Mesendoderm (in vitro differentiated cells): Measurements from ENCODE around the gene MYO9B.

ENCODE experiments used
- DNase-seq: peaks from one replicate; pipeline ENCODE4 v3.0.0; 2013
- H2AK5ac ChIP-seq: 2 replicates; pipeline ENCODE4 v1.6.1; 2013; ENCODE audit warnings: low read length, inconsistent platforms
- H2BK120ac ChIP-seq: 2 replicates; pipeline ENCODE4 v1.6.1; 2013; ENCODE audit warnings: low read depth, mild to moderate bottlenecking, low read length, moderate library complexity, mixed read lengths
- H2BK15ac ChIP-seq: replicated peaks from 2 replicates; pipeline ENCODE4 v1.6.1; 2013; ENCODE audit warnings: low read depth, mild to moderate bottlenecking, moderate library complexity
- H2BK5ac ChIP-seq: 2 replicates; pipeline ENCODE4 v1.6.1; 2013; ENCODE audit warnings: low read length, inconsistent platforms
- H3K18ac ChIP-seq: 2 replicates; pipeline ENCODE4 v1.6.1; 2013; ENCODE audit warnings: mild to moderate bottlenecking, low read length, mixed read lengths
- H3K23ac ChIP-seq: one replicate; pipeline ENCODE4 v1.6.1; 2013; ENCODE audit warnings: low read length
- H3K27ac ChIP-seq: 2 replicates; pipeline ENCODE4 v1.5.1; 2013; ENCODE audit warnings: low read depth, mild to moderate bottlenecking, inconsistent platforms, low read length, moderate library complexity
- H3K27me3 ChIP-seq: 2 replicates; pipeline ENCODE4 v1.6.1; 2013; ENCODE audit warnings: low read length, control low read depth, mild to moderate bottlenecking, inconsistent platforms; ENCODE audit not compliant: insufficient read depth, poor library complexity
- H3K36me3 ChIP-seq: 2 replicates; pipeline ENCODE4 v1.6.1; 2013; ENCODE audit warnings: low read length, inconsistent platforms; ENCODE audit not compliant: control insufficient read depth, insufficient read depth
- H3K4ac ChIP-seq: one replicate; pipeline ENCODE4 v1.6.1; 2013; ENCODE audit warnings: low read depth, mild to moderate bottlenecking, low read length, moderate library complexity
- H3K4me1 ChIP-seq: 2 replicates; pipeline ENCODE4 v1.6.1; 2013; ENCODE audit warnings: low read depth, low read length, inconsistent platforms; ENCODE audit not compliant: control insufficient read depth
- H3K4me2 ChIP-seq: 2 replicates; pipeline ENCODE4 v1.6.1; 2013; ENCODE audit warnings: low read length
- H3K4me3 ChIP-seq: 2 replicates; pipeline ENCODE4 v1.5.1; 2013; ENCODE audit warnings: mild to moderate bottlenecking, low read length
- H3K56ac ChIP-seq: one replicate; pipeline ENCODE4 v1.6.1; 2013; ENCODE audit warnings: low read length
- H3K79me1 ChIP-seq: 2 replicates; pipeline ENCODE4 v1.6.1; 2013; ENCODE audit warnings: low read length, inconsistent platforms
- H3K79me2 ChIP-seq: 2 replicates; pipeline ENCODE4 v1.6.1; 2013; ENCODE audit warnings: mild to moderate bottlenecking, low read length; ENCODE audit not compliant: control insufficient read depth, insufficient read depth
- H3K9ac ChIP-seq: 2 replicates; pipeline ENCODE4 v1.6.1; 2013; ENCODE audit warnings: low read length, inconsistent platforms
- H4K5ac ChIP-seq: one replicate; pipeline ENCODE4 v1.6.1; 2013; ENCODE audit warnings: low read length
- H4K8ac ChIP-seq: one replicate; pipeline ENCODE4 v1.6.1; 2013; ENCODE audit warnings: low read depth, mild to moderate bottlenecking, control low read depth, low read length, moderate library complexity
- WGBS: extraction: QIAGEN DNeasy Blood & Tissue Kit; methylation state at CpG from one replicate; pipeline ENCODE4 v1.1.7; 2013; ENCODE audit warnings: low lambda C conversion rate, missing lambda C conversion rate; ENCODE audit not compliant: insufficient coverage; ENCODE audit errors: extremely low coverage; 5-methylcytosine and 5-hydroxymethylcytosine counted together

Gene MYO9B

DNA sequence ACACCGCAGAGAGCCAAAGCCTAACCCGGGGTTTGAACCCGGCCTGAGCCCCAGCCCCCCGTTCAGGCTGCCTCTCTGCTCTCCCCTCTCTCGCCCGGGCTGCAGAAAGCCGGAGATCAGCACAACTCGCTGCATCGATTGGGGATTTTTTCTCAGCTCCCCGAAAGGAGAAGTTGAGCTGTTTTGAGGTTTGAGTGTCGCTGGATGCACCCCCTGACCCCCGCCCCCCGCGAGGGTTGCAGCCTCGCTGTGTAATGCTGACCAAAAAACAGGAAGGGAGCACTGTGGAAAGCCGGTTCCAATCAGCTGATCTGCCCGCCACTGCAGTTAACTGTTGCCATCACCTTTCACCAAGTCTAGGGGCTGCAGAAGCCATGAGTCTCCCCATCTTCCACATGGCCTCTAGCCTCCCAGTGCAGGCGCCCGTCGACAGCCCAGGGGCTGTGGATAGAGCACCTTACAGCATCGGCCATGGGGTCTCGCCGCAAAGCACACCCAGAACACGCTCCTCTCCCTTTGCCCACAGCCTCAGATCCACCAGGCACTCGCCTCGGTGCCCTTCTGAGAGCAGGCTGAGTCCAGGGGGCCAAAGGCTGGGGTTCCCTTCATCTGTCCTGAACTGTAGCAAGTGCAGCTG is 34.5 kb downstream of the MYO9B start:
- H3K4me2 ChIP-seq = no peak overlapping the region
- H4K8ac ChIP-seq = no peak overlapping the region
- no peak overlapping the region for H3K18ac ChIP-seq
- no peak overlapping the region for H3K9ac ChIP-seq
- H2BK120ac ChIP-seq = no peak overlapping the region
- WGBS = no CpG with 5 or more reads among the region's 26 CpGs
- H4K5ac ChIP-seq = no peak overlapping the region
- peaks cover 2% of the 10 kb centered on the region for H3K36me3 ChIP-seq
- H3K56ac ChIP-seq = no peak overlapping the region
- no peak overlapping the region for H3K23ac ChIP-seq
- H2BK15ac ChIP-seq = no peak overlapping the region
- H3K4me1 ChIP-seq = peaks cover 5% of the 10 kb centered on the region
- H3K79me1 ChIP-seq = peaks cover 11% of the 10 kb centered on the region
- DNase-seq = no peak
- H3K4me3 ChIP-seq = no peak overlapping the region
- peaks cover 2% of the 10 kb centered on the region for H3K79me2 ChIP-seq
- H3K27me3 ChIP-seq = no peaks in the 10 kb centered on the region
- no peak overlapping the region for H3K4ac ChIP-seq
- H2AK5ac ChIP-seq = no peak overlapping the region
- no peak overlapping the region for H2BK5ac ChIP-seq
- no peak overlapping the region for H3K27ac ChIP-seq

DNA sequence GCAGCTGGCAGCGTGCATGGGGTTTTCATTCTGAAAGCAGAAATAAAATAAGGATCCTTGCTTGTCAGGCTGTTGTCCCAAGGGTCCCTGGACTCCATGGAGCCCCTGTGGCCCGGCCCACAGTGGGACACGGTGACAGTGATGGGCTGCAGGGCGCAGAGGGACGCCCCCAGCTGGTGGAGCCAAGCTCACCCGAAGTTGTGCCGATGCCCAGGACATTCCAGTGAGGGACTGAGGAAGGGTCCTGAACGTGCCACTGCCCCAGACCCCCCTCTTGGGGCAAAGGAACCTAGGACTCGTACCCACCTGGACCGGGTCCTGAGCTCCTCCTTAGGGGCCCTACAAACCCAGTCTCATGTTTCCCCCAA is 35.0 kb downstream of the MYO9B start:
- WGBS = no CpG with 5 or more reads among the region's 10 CpGs
- Histone ChIP-seq H3K79me1 (peaks cover 11% of the 10 kb centered on the region), H3K4me2 (no peak overlapping the region), H3K4me3 (no peak overlapping the region), H2BK15ac (no peak overlapping the region), H2AK5ac (no peak overlapping the region), H3K23ac (no peak overlapping the region), H2BK5ac (no peak overlapping the region), H3K9ac (no peak overlapping the region), H3K36me3 (peaks cover 2% of the 10 kb centered on the region), H3K27ac (no peak overlapping the region), H3K4me1 (peaks cover 5% of the 10 kb centered on the region), H3K27me3 (no peaks in the 10 kb centered on the region), H3K56ac (no peak overlapping the region), H4K8ac (no peak overlapping the region), H4K5ac (no peak overlapping the region), H2BK120ac (no peak overlapping the region), H3K4ac (no peak overlapping the region), H3K18ac (no peak overlapping the region), H3K79me2 (peaks cover 2% of the 10 kb centered on the region)
- no peak for DNase-seq

DNA sequence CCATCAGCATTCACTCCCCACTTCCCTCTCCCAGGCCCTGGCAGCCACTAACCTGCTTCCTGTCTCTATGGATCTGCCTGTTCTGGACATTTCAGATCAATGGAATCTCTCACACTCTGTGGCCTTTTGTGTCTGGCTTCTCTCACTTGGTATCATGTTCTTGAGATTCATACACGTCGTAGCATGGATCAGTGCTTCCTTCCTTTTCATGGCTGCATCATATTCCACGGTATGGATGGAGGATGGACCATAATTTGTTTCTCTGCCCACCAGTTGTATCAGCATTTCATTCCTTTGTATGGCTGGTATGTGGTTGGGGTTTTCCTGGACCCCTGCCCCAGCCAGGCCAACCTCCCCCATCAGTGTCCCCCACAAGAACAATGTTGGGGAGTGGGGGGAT is 36.2 kb downstream of the MYO9B start:
- no CpG with 5 or more reads among the region's 3 CpGs for WGBS
- Histone ChIP-seq H3K18ac (no peak overlapping the region), H3K79me2 (peaks cover 2% of the 10 kb centered on the region), H3K27ac (no peak overlapping the region), H3K23ac (peak overlapping the region; percentile 66), H3K36me3 (peaks cover 2% of the 10 kb centered on the region), H3K56ac (no peak overlapping the region), H2BK15ac (no peak overlapping the region), H2BK5ac (no peak overlapping the region), H3K79me1 (peaks cover 11% of the 10 kb centered on the region), H4K8ac (no peak overlapping the region), H3K27me3 (no peaks in the 10 kb centered on the region), H4K5ac (no peak overlapping the region), H3K4me2 (no peak overlapping the region), H2BK120ac (no peak overlapping the region), H3K4ac (no peak overlapping the region), H3K4me3 (no peak overlapping the region), H2AK5ac (no peak overlapping the region), H3K4me1 (peaks cover 5% of the 10 kb centered on the region), H3K9ac (no peak overlapping the region)
- no peak for DNase-seq

DNA sequence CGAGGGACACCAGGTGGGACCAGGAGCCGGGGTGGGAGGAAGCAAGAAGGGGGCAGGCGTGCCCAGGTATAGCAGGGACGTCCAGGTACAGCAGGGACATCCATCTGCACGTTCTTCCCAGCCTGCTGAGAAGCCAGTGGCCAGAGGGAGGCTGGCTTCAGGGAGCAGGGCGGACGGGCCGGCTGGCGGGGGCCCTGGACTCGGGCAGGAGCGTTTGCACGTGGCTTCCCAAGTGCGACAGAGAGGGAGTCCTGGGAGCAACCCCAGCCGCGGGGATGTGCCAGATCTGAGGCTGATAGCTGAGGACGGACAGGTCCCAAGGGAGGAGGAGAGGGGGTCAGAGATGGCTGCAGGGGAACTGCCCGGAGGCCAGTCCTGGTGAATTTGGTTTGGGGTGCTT is 36.7 kb downstream of the MYO9B start:
- no peak overlapping the region for H3K9ac ChIP-seq
- peaks cover 11% of the 10 kb centered on the region for H3K79me1 ChIP-seq
- WGBS = no CpG with 5 or more reads among the region's 17 CpGs
- H3K18ac ChIP-seq = no peak overlapping the region
- no peak overlapping the region for H3K4me2 ChIP-seq
- no peak overlapping the region for H3K4ac ChIP-seq
- no peak overlapping the region for H2BK120ac ChIP-seq
- H3K36me3 ChIP-seq = peaks cover 2% of the 10 kb centered on the region
- H4K8ac ChIP-seq = no peak overlapping the region
- no peak overlapping the region for H4K5ac ChIP-seq
- no peak for DNase-seq
- H3K79me2 ChIP-seq = peaks cover 2% of the 10 kb centered on the region
- H3K23ac ChIP-seq = no peak overlapping the region
- peaks cover 5% of the 10 kb centered on the region for H3K4me1 ChIP-seq
- H3K27me3 ChIP-seq = no peaks in the 10 kb centered on the region
- H3K4me3 ChIP-seq = no peak overlapping the region
- H2AK5ac ChIP-seq = no peak overlapping the region
- H2BK5ac ChIP-seq = no peak overlapping the region
- no peak overlapping the region for H3K56ac ChIP-seq
- no peak overlapping the region for H3K27ac ChIP-seq
- H2BK15ac ChIP-seq = no peak overlapping the region

DNA sequence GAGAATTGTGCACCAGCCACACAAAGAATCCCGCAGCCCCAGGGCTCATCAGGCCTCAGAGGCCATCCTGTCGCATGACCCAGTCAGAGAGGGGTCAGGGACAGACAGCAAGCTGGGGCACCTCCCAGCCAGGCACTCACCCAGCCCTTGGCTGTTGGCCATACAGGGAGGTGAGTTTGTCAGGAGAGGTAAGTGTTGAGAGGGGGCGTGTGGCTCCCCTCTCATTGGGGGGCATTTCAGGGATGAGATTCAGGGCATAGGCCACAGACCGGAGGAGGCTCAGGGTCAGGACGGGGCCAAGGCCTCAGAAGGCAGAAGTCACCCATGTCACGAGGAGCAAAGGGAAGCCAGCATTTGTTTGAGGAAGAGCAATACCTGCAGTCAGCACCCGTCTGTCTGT is 37.1 kb downstream of the MYO9B start:
- Histone ChIP-seq H2BK5ac (no peak overlapping the region), H3K27ac (no peak overlapping the region), H3K9ac (no peak overlapping the region), H3K23ac (no peak overlapping the region), H3K4me1 (peaks cover 5% of the 10 kb centered on the region), H3K4ac (no peak overlapping the region), H3K4me3 (no peak overlapping the region), H4K8ac (no peak overlapping the region), H2BK120ac (no peak overlapping the region), H3K56ac (no peak overlapping the region), H3K79me2 (peaks cover 2% of the 10 kb centered on the region), H4K5ac (no peak overlapping the region), H3K36me3 (peaks cover 2% of the 10 kb centered on the region), H3K79me1 (peaks cover 9% of the 10 kb centered on the region), H3K4me2 (no peak overlapping the region), H3K18ac (no peak overlapping the region), H2AK5ac (no peak overlapping the region), H3K27me3 (no peaks in the 10 kb centered on the region), H2BK15ac (no peak overlapping the region)
- no CpG with 5 or more reads among the region's 7 CpGs for WGBS
- no peak for DNase-seq

DNA sequence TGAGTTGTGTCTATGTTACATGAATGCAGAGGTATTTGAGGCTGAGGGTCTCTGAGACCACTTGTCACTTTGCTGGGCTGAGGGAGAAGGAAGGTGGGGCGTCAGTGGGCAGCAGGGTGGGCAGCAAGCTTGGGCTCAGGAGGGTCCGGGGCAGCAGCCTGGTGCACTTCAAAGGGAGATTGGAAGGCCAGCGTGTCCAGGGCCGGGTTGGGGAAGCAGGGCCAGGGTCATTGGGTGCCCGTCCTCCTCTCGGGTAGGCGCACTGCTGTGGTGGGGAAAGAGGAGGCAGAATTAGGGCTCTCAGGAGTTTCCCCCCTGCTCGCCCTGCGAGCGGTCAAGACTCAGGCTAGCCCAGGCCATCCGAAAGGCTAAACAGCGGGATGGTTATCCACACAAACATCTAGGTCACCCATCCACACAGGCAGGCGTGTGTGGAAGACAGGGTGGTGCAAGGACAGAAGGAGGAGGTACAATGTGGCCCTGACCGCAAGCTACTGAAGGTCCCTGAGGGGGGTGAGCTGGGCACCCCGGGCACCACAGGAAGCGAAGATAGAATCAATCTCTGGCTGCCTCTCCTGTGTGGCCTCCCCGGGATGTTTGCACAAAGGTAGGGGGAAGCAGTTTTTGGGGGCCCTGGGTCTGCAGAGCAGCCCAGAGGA is 37.7 kb downstream of the MYO9B start:
- Histone ChIP-seq H2AK5ac (no peak overlapping the region), H3K18ac (no peak overlapping the region), H3K4ac (no peak overlapping the region), H3K9ac (no peak overlapping the region), H3K27ac (no peak overlapping the region), H2BK15ac (no peak overlapping the region), H3K23ac (no peak overlapping the region), H3K56ac (peak overlapping the region; percentile 2), H3K79me2 (peaks cover 2% of the 10 kb centered on the region), H3K4me1 (peaks cover 5% of the 10 kb centered on the region), H4K5ac (no peak overlapping the region), H3K79me1 (peaks cover 9% of the 10 kb centered on the region), H3K4me2 (no peak overlapping the region), H4K8ac (no peak overlapping the region), H3K27me3 (no peaks in the 10 kb centered on the region), H3K36me3 (peaks cover 2% of the 10 kb centered on the region), H2BK5ac (no peak overlapping the region), H2BK120ac (no peak overlapping the region), H3K4me3 (no peak overlapping the region)
- DNase-seq = no peak
- WGBS = no CpG with 5 or more reads among the region's 17 CpGs
